Measurements from ENCODE around the gene ZMYM2. TPM values are rescaled to one million over a fixed set of nuclear protein-coding genes. Genes with fewer than 3 reads are reported as not detected.

ZMYM2 gene
- total and polyA plus RNA-seq, 2 of the 13 experiments (the other 11 are each of a cell fraction or from before 2014, with no cell fraction given) = 22.4 to 40.8 TPM

- no peak for FAIRE-seq
- no peaks in the 10 kb centered on the region for H3K36me3 ChIP-seq (replicated peaks in 1 of 2; ENCODE audit: control insufficient read depth in 1 of 2, insufficient read depth in 2 of 2, low read length in 2 of 2)
- ChIA-PET POLR2A (interaction anchor here (0.7 to 1.5 kb wide), 4 partner anchors 9 to 55 kb away, joined by 3 to 7 read pairs (median 4); no protein-coding TSS in a partner anchor), CTCF (ENCODE audit: low intra/inter-chr PET ratio, low total read pairs) (no interaction called here)
- H3K79me2 ChIP-seq (ENCODE audit: insufficient read depth, low read length) = no peaks in the 10 kb centered on the region
- intact Hi-C loops (cut with micrococcal nuclease; ENCODE audit: unreplicated experiment) = no loop called here
- WGBS (ENCODE audit: low lambda C conversion rate) = 0% methylated on average over 6 of the region's 6 CpGs
- H2AFZ ChIP-seq (ENCODE audit: low read length) = no peak overlapping the region
- H4K20me1 ChIP-seq (ENCODE audit: insufficient read depth, low read length) = no peaks in the 10 kb centered on the region
- TF ChIP-seq AHDC1 (CRISPR knock-in tag; IDR thresholded peaks at IDR 0.05; ENCODE audit: borderline replicate concordance) (0 out of 2 replicates have a peak, but pooled peaks have one; percentile 25), CHD4 (IDR thresholded peaks at IDR 0.05; ENCODE audit: borderline replicate concordance, low read length) (no peak), NFATC3 (CRISPR knock-in tag; IDR thresholded peaks at IDR 0.05) (no peak), ARNT2 (CRISPR knock-in tag; IDR thresholded peaks at IDR 0.05; ENCODE audit: low read depth) (peak; percentile 5; the same call in 1 of the 2 replicates), CEBPG (CRISPR knock-in tag; IDR thresholded peaks at IDR 0.05) (peak; percentile 50), CEBPB (IDR thresholded peaks at IDR 0.05; ENCODE audit: borderline replicate concordance, low read depth, low read length) (peak; percentile 59; the same call in 1 of the 2 replicates), ATF4 (CRISPR knock-in tag; IDR thresholded peaks at IDR 0.05) (peak in 1 of 2 experiments; percentile 70; a peak in 1 of 4 replicates), ZNF362 (CRISPR knock-in tag; IDR thresholded peaks at IDR 0.05; ENCODE audit: borderline replicate concordance) (peak; percentile 50), ZSCAN30 (CRISPR knock-in tag; IDR thresholded peaks at IDR 0.05) (0 out of 2 replicates have a peak, but pooled peaks have one; percentile 12)
- H3K4me2 ChIP-seq (ENCODE audit: low read depth, low read length) = peak overlapping the region; percentile 88
- BruUV-seq (replicated peaks) = no TSS peak
- peak overlapping the region; percentile 96 for H3K27ac ChIP-seq (ENCODE audit: extremely low read length, insufficient read depth, low read length)
- no peaks in the 10 kb centered on the region for H3K9me3 ChIP-seq (ENCODE audit: low read length)
- peak overlapping the region; percentile 74 to 83 (median 79); a peak in 5 of 6 replicates for H3K4me3 ChIP-seq (replicated peaks in 1 of 3; ENCODE audit: insufficient read depth in 1 of 3, low read depth in 2 of 3, low read length in 3 of 3)
- peak; percentile 9 for DNase-seq (ENCODE audit: low spot score)
- ATAC-seq = peak; percentile 12
- in situ Hi-C loops (cut with HindIII; ENCODE audit: extremely low pct_ligation_motif_present, low pct_unique_long_range_greater_than_20kb) = no loop called here
- H3K4me1 ChIP-seq (ENCODE audit: insufficient read depth, low read length) = peaks cover 34% of the 10 kb centered on the region
- no peaks in the 10 kb centered on the region for H3K27me3 ChIP-seq (ENCODE audit: control insufficient read depth in 1 of 2, insufficient read depth in 2 of 2, low read length in 2 of 2)
- peak overlapping the region; percentile 86 for H3K9ac ChIP-seq (ENCODE audit: insufficient read depth, low read depth, low read length)
Observed at GRCh38 chr13:20127262-20127561, 168.7 kb downstream of the ZMYM2 start.
